ENCODE data around the gene ARID1B.

DNA sequence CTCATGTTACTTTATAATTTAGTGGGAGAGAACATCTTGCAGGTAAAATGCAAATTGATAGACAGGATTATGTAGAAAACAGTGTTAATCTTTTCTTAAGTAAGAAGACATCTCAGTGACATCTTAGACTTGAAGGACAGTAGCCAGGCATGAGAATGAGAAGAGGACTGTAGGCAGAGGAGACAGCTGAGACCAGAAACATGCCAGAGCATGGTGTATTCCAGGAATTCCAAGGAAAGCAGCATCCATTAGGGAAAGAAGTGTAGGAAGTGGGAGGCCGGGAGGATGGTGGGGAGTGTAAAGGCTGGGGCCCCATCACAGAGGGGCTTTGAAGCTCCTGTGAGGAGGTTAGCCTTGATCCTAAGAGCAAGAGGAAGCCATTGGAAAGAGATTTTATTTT lies 225.6 kb downstream of the ARID1B start:
- TF ChIP-seq CTCF (conservative IDR thresholded peaks at IDR 0.05) (no peak), ZFX (IDR thresholded peaks at IDR 0.05) (no peak)
